HepG2 (cell line): ENCODE measurements around the gene DSC3. TPM values are rescaled to one million over a fixed set of nuclear protein-coding genes. Genes with fewer than 3 reads are reported as not detected.

ENCODE experiments used
- ATAC-seq: fragments of 200-7000 bp; cut with Tn5 transposase; 3 replicates; pipeline ENCODE4 v1.9.1; 2020; ENCODE audit warnings: mild to moderate bottlenecking, moderate library complexity
- BruUV-seq: library from RNA; stranded (reverse); fragments of 400-500 nt; replicated peaks from 2 replicates; lab custom pipeline; 2021; lab: Mats Ljungman, UMichigan
- CTCF ChIA-PET: fragments of 300-600 bp; formaldehyde crosslinking; extraction: SDS; loops from one replicate; lab custom pipeline; 2021; ENCODE audit warnings: low total read pairs, inconsistent platforms, low intra/inter-chr PET ratio; lab: Yijun Ruan, JAX
- POLR2A ChIA-PET: fragments of 350-600 bp; sonication (Branson Sonifier 250); formaldehyde crosslinking; loops from one replicate; lab custom pipeline; 2020; ENCODE audit warnings: antibody characterized with exemption, inconsistent platforms; lab: Yijun Ruan, JAX
- DNase-seq: peaks from one replicate; pipeline ENCODE4 v3.0.0-alpha.2; 2015; ENCODE audit warnings: low spot score
- FAIRE-seq: peaks from 3 replicates; lab custom pipeline; 2011; peaks lifted over from hg19 to GRCh38; lab: Jason Lieb, UNC
- H2AFZ ChIP-seq: one replicate; pipeline ENCODE4 v1.6.1; 2011; ENCODE audit warnings: low read length, inconsistent platforms
- H3K27ac ChIP-seq: fragments of 300-600 bp; 3 replicates; pipeline ENCODE4 v1.8.0; 2011; ENCODE audit warnings: mixed run types, mild to moderate bottlenecking, mixed read lengths, low read length, inconsistent platforms; ENCODE audit not compliant: insufficient read depth; ENCODE audit errors: extremely low read length
- H3K27me3 ChIP-seq, 2 experiments: fragments of 200-600 bp in 1 of 2; 2 replicates in 1 of 2; 3 replicates in 1 of 2; pipeline versions ENCODE4 v1.6.0 to v1.8.0; 2011; ENCODE audit warnings: low read length in 2 of 2, mild to moderate bottlenecking in 2 of 2, moderate library complexity in 2 of 2, inconsistent platforms in 1 of 2; ENCODE audit not compliant: insufficient read depth in 2 of 2, control insufficient read depth in 1 of 2
- H3K36me3 ChIP-seq, 2 experiments: fragments of 200-600 bp in 1 of 2; replicated peaks in 1 of 2; 2 replicates in 1 of 2; 3 replicates in 1 of 2; pipeline versions ENCODE4 v1.5.1 to v1.8.0; 2011; ENCODE audit warnings: low read length in 2 of 2, inconsistent platforms in 1 of 2; ENCODE audit not compliant: insufficient read depth in 2 of 2, control insufficient read depth in 1 of 2
- H3K4me1 ChIP-seq: 2 replicates; pipeline ENCODE4 v1.5.1; 2012; ENCODE audit warnings: low read length, inconsistent platforms; ENCODE audit not compliant: insufficient read depth
- H3K4me2 ChIP-seq: 2 replicates; pipeline ENCODE4 v1.6.0; 2011; ENCODE audit warnings: low read depth, low read length, inconsistent platforms
- H3K4me3 ChIP-seq, 3 experiments: fragments of 200-600 bp in 1 of 3; sonication (generic), shearing (Covaris generic) in 1 of 3; replicated peaks in 1 of 3; 2 replicates each; pipeline ENCODE4 v1.5.1; 2011 to 2016; ENCODE audit warnings: low read length in 3 of 3, inconsistent platforms in 2 of 3, low read depth in 2 of 3, mild to moderate bottlenecking in 2 of 3, control low read depth in 1 of 3, mixed read lengths in 1 of 3; ENCODE audit not compliant: insufficient read depth in 1 of 3
- H3K79me2 ChIP-seq: one replicate; pipeline ENCODE4 v1.6.1; 2011; ENCODE audit warnings: low read length, inconsistent platforms; ENCODE audit not compliant: insufficient read depth
- H3K9ac ChIP-seq: 2 replicates; pipeline ENCODE4 v1.6.0; 2011; ENCODE audit warnings: mild to moderate bottlenecking, low read depth, low read length, inconsistent platforms; ENCODE audit not compliant: insufficient read depth
- H3K9me3 ChIP-seq: 2 replicates; pipeline ENCODE4 v1.5.1; 2012; ENCODE audit warnings: mild to moderate bottlenecking, low read length
- H4K20me1 ChIP-seq: 2 replicates; pipeline ENCODE4 v1.6.0; 2011; ENCODE audit warnings: inconsistent platforms, mild to moderate bottlenecking, low read length, moderate library complexity; ENCODE audit not compliant: insufficient read depth
- CC2D1A ChIP-seq: sonication (generic); formaldehyde crosslinking; IDR thresholded peaks from 2 replicates; pipeline ENCODE4 v1.8.1; 2023; ENCODE audit warnings: mild to moderate bottlenecking, missing genetic modification reagents
- HNRNPK ChIP-seq: fragments of 200-400 bp; formaldehyde crosslinking; IDR thresholded peaks from 2 replicates; pipeline ENCODE4 v1.6.1; 2018; ENCODE audit warnings: low read length, low read depth, moderate library complexity, mild to moderate bottlenecking; ENCODE audit not compliant: poor library complexity, severe bottlenecking
- NR2F1 ChIP-seq, 2 experiments: fragments of 450-650 bp in 1 of 2; formaldehyde crosslinking in 1 of 2; IDR thresholded peaks; 2 replicates each; pipeline versions ENCODE4 v1.5.0 to v1.6.1; 2016 to 2020; ENCODE audit warnings: mild to moderate bottlenecking in 1 of 2, missing compliant biosample characterization in 1 of 2, missing genetic modification reagents in 1 of 2, moderate library complexity in 1 of 2
- SP4 ChIP-seq: sonication (generic); formaldehyde crosslinking; IDR thresholded peaks from 2 replicates; pipeline ENCODE4 v1.8.1; 2023; ENCODE audit warnings: mild to moderate bottlenecking, missing genetic modification reagents
- SSRP1 ChIP-seq: IDR thresholded peaks from 2 replicates; pipeline ENCODE4 v1.6.1; 2016; ENCODE audit warnings: control low read depth
- SYNCRIP ChIP-seq: fragments of 200-400 bp; formaldehyde crosslinking; IDR thresholded peaks from 2 replicates; pipeline ENCODE4 v1.6.1; 2018; ENCODE audit warnings: mild to moderate bottlenecking, low read depth, low read length; ENCODE audit not compliant: insufficient read depth
- U2AF2 ChIP-seq: fragments of 200-400 bp; formaldehyde crosslinking; IDR thresholded peaks from 2 replicates; pipeline ENCODE4 v1.6.1; 2017; ENCODE audit warnings: low read depth, mild to moderate bottlenecking, low read length
- ZMAT5 ChIP-seq: sonication (generic); formaldehyde crosslinking; IDR thresholded peaks from 2 replicates; pipeline ENCODE4 v1.5.0; 2020; ENCODE audit warnings: mild to moderate bottlenecking, low read depth, missing genetic modification reagents, borderline replicate concordance
- ZNF335 ChIP-seq: sonication (generic); formaldehyde crosslinking; IDR thresholded peaks from 2 replicates; pipeline ENCODE4 v1.4.0; 2020; ENCODE audit warnings: missing genetic modification reagents
- ZNF598 ChIP-seq: sonication (generic); formaldehyde crosslinking; IDR thresholded peaks from 2 replicates; pipeline ENCODE4 v1.5.1; 2020; ENCODE audit warnings: mild to moderate bottlenecking, missing genetic modification reagents, borderline replicate concordance
- ZNF615 ChIP-seq: sonication (generic); formaldehyde crosslinking; IDR thresholded peaks from 2 replicates; pipeline ENCODE4 v1.5.0; 2020; ENCODE audit warnings: mild to moderate bottlenecking, missing genetic modification reagents, borderline replicate concordance
- ZNF776 ChIP-seq: sonication (generic); formaldehyde crosslinking; IDR thresholded peaks from 2 replicates; pipeline ENCODE4 v1.4.0; 2020; ENCODE audit warnings: mild to moderate bottlenecking, missing genetic modification reagents
- ZNF777 ChIP-seq: sonication (generic); formaldehyde crosslinking; IDR thresholded peaks from 2 replicates; pipeline ENCODE4 v1.4.0; 2020; ENCODE audit warnings: missing genetic modification reagents
- ZNF891 ChIP-seq: sonication (generic); formaldehyde crosslinking; IDR thresholded peaks from 2 replicates; pipeline ENCODE4 v1.5.0; 2020; ENCODE audit warnings: mild to moderate bottlenecking, missing genetic modification reagents
- ZSCAN21 ChIP-seq: sonication (generic); formaldehyde crosslinking; IDR thresholded peaks from 2 replicates; pipeline ENCODE4 v1.8.0; 2022; ENCODE audit warnings: mild to moderate bottlenecking, missing genetic modification reagents, moderate library complexity, borderline replicate concordance
- WGBS: methylation state at CpG from one replicate; pipeline ENCODE4 v1.1.6; 2017; ENCODE audit warnings: low lambda C conversion rate; 5-methylcytosine and 5-hydroxymethylcytosine counted together
- in situ Hi-C: cut with HindIII; loops from 2 replicates; pipeline ENCODE4 v1.10.0; 2017; ENCODE audit warnings: low pct_unique_long_range_greater_than_20kb; ENCODE audit not compliant: extremely low pct_ligation_motif_present
- intact Hi-C: fragments of 100-400 bp; cut with micrococcal nuclease; formaldehyde crosslinking; loops from one replicate; pipeline ENCODE4 v1.10.0; 2022; ENCODE audit not compliant: unreplicated experiment
- polyA plus RNA-seq, 8 experiments: library from polyadenylated mRNA; depleted of rRNA in 3 of 8; stranded (reverse) in 7 of 8; unstranded in 1 of 8; fragments of >200 nt; fragmentation: Illumina TruSeq in 4 of 8; extraction: Trizol in 4 of 8; gene quantifications; 2 replicates each; pipeline versions ENCODE4 v1.2.1 to v1.2.3, GENCODE V29; 2011 to 2016; ENCODE audit warnings: low read depth in 4 of 8, missing spikeins in 1 of 8, mixed read lengths in 1 of 8; ENCODE audit not compliant: insufficient read depth in 1 of 8
- total RNA-seq, 5 experiments: library from RNA; depleted of rRNA; stranded (reverse); fragments of >200 nt; fragmentation: Illumina TruSeq; extraction: Trizol; gene quantifications; 2 replicates each; pipeline ENCODE4 v1.2.3, GENCODE V29; 2016; ENCODE audit warnings: low read depth in 1 of 5

DSC3 gene
- total and polyA plus RNA-seq, 2 of the 13 experiments (the other 11 are each of a cell fraction or from before 2014, with no cell fraction given) = 0.05 to 0.38 TPM

DNA sequence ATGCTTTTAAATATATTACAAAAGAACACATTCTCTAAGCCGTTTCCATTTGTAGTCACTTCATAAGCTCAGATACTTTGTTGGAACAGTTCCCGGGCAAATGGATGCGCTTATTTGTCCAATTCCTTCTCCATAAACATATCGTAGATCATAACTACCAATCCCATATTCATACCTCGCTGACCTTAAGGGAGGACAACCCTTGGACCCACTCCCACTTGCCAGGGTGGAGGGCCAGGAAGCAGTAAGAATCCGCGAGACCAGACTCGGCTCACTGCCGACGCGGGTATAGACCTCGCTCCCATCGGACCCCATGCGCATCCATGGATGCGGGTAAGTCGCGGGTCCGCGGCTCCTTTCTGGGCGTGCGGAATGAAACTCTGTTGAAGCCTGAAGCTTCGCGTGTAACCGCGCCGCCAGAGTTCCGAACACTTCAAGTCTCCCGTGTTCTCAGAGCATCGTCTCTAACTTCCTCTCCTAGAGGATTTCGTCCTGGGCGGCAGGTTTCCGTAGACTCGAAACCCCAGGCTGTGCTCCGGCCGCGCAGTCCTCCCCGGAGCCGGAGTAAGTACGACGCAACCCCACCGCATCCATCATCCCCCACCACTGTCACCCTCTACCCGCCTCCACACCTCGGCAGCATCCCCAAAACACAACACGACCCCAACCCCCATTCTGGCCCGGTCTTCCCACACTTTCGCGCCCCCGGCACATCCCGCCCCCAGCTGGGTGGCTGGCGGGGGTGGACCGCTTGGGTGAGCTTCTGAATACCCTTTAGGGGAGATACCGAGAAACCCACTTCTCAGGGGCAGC, 1.1 kb downstream of the DSC3 start:
- ATAC-seq (no peak), FAIRE-seq (no peak)

More for the DNA sequence above, 1.1 kb downstream of the DSC3 start:
- no peak overlapping the region for H3K9ac ChIP-seq
- H3K9me3 ChIP-seq = no peaks in the 10 kb centered on the region
- ChIA-PET POLR2A (no interaction called here), CTCF (no interaction called here)
- no peaks in the 10 kb centered on the region for H3K79me2 ChIP-seq
- in situ Hi-C loops (no loop called here), intact Hi-C loops (loop anchor here (10.0 kb wide), 1 partner anchor 63 kb away; the partner anchor contains the start of gene DSC2)
- no peak overlapping the region for H2AFZ ChIP-seq
- peaks cover 0 to 15% of the 10 kb centered on the region in 2 experiments; a peak in 4 of 5 replicates for H3K27me3 ChIP-seq
- H3K27ac ChIP-seq = no peak overlapping the region
- no TSS peak for BruUV-seq
- peaks cover 16% of the 10 kb centered on the region for H3K4me1 ChIP-seq
- WGBS = 95% methylated on average over 51 of the region's 52 CpGs
- no peaks in the 10 kb centered on the region for H4K20me1 ChIP-seq
- H3K4me2 ChIP-seq = no peak overlapping the region
- no peaks in the 10 kb centered on the region for H3K36me3 ChIP-seq
- no peak overlapping the region for H3K4me3 ChIP-seq
- TF ChIP-seq ZNF598 (CRISPR knock-in tag) = no peak
- TF ChIP-seq NR2F1 (CRISPR knock-in tag; IDR thresholded peaks at IDR 0.05) = no peak
- no peak for TF ChIP-seq ZNF776 (CRISPR knock-in tag)
- TF ChIP-seq CC2D1A = no peak
- no peak for TF ChIP-seq ZMAT5 (CRISPR knock-in tag)
- no peak for TF ChIP-seq ZNF335
- TF ChIP-seq U2AF2 = no peak
- no peak for TF ChIP-seq SP4 (CRISPR knock-in tag)
- TF ChIP-seq ZNF777 = no peak
- TF ChIP-seq SYNCRIP = no peak
- TF ChIP-seq ZSCAN21 (CRISPR knock-in tag) = no peak
- no peak for TF ChIP-seq HNRNPK
- no peak for TF ChIP-seq ZNF891 (CRISPR knock-in tag)
- TF ChIP-seq ZNF615 (CRISPR knock-in tag) = no peak
- TF ChIP-seq SSRP1 = no peak
- no peak for DNase-seq
